Upper lobe of left lung (tissue), 6 donors: ENCODE measurements around the gene RGS7. TPM values are rescaled to one million over a fixed set of nuclear protein-coding genes. Genes with fewer than 3 reads are reported as not detected.
"Not testable (repeated sequence)": the region's sequence is repeated elsewhere in the genome, so short reads cannot be mapped to it uniquely, and the experiment has no call there.

Source experiments
- ATAC-seq, 2 donors: fragments of 200-7000 bp; cut with Tn5 transposase; one replicate each; pipeline ENCODE4 v1.9.1; 2022; ENCODE audit warnings: mild to moderate bottlenecking in 2 of 2, moderate library complexity in 2 of 2; ENCODE audit not compliant: low FRiP score in 2 of 2
- DNase-seq, 2 donors: peaks; one replicate each; pipeline ENCODE4 v3.0.0-alpha.2; 2019 to 2020
- H3K27ac ChIP-seq, 4 donors: fragments of 200-600 bp; sonication (generic); one replicate each; pipeline ENCODE4 v1.5.1; 2016 to 2019
- H3K27me3 ChIP-seq, 4 donors: fragments of 200-600 bp; sonication (generic); one replicate each; pipeline ENCODE4 v1.5.1; 2017 to 2019
- H3K36me3 ChIP-seq, 4 donors: fragments of 200-600 bp; sonication (generic); one replicate each; pipeline ENCODE4 v1.5.1; 2016 to 2019
- H3K4me1 ChIP-seq, 4 donors: fragments of 200-600 bp; sonication (generic); one replicate each; pipeline ENCODE4 v1.5.1; 2018 to 2019
- H3K4me3 ChIP-seq, 4 donors: fragments of 200-600 bp; sonication (generic); one replicate each; pipeline ENCODE4 v1.5.1; 2017 to 2019; ENCODE audit warnings: mild to moderate bottlenecking in 2 of 4, moderate library complexity in 1 of 4
- H3K9me3 ChIP-seq, 4 donors: fragments of 200-600 bp; sonication (generic); one replicate each; pipeline ENCODE4 v1.5.1; 2018 to 2019
- EP300 ChIP-seq, 4 donors: sonication (generic); formaldehyde crosslinking; IDR thresholded peaks; one replicate each; pipeline ENCODE4 v1.5.1; 2017; ENCODE audit warnings: antibody characterized with exemption in 4 of 4, control low read depth in 2 of 4
- POLR2A ChIP-seq, 4 donors: fragments of 450-650 bp; IDR thresholded peaks; one replicate each; pipeline ENCODE4 v1.5.1; 2016 to 2017; ENCODE audit warnings: antibody characterized with exemption in 4 of 4, mild to moderate bottlenecking in 2 of 4
- POLR2AphosphoS5 ChIP-seq, 2 donors: sonication (generic); formaldehyde crosslinking; IDR thresholded peaks; one replicate each; pipeline ENCODE4 v1.5.1; 2017; ENCODE audit warnings: antibody characterized with exemption in 2 of 2
- WGBS, 2 donors: methylation state at CpG; one replicate each; pipeline ENCODE4 v1.1.5; 2017 to 2018; 5-methylcytosine and 5-hydroxymethylcytosine counted together
- total RNA-seq, 6 donors: library from RNA; depleted of rRNA in 4 of 6; stranded (reverse); fragments of >200 nt in 4 of 6; gene quantifications; one replicate each; pipeline versions ENCODE4 v1.1.0 to v1.2.1, GENCODE V29; 2016 to 2021
- TF ChIP-seq, protein P1 (sequence below), 6 experiments: fragments of 450-650 bp in 4 of 6; fragments of 200-600 bp in 2 of 6; sonication (generic) in 2 of 6; IDR thresholded peaks; one replicate each; pipeline ENCODE4 v1.5.1; 2016 to 2019; ENCODE audit warnings: antibody characterized with exemption in 6 of 6
- donor health status: DM: no; HTN: no; CAD: no; lungs with moderate emphysema.
- donor health status: DM: no; HTN: yes; CAD: no; lungs with severe emphysema.

The RGS7 gene
- total RNA-seq, 6 donors from 2014 or later, result 0.15 TPM; not detected in 5

DNA sequence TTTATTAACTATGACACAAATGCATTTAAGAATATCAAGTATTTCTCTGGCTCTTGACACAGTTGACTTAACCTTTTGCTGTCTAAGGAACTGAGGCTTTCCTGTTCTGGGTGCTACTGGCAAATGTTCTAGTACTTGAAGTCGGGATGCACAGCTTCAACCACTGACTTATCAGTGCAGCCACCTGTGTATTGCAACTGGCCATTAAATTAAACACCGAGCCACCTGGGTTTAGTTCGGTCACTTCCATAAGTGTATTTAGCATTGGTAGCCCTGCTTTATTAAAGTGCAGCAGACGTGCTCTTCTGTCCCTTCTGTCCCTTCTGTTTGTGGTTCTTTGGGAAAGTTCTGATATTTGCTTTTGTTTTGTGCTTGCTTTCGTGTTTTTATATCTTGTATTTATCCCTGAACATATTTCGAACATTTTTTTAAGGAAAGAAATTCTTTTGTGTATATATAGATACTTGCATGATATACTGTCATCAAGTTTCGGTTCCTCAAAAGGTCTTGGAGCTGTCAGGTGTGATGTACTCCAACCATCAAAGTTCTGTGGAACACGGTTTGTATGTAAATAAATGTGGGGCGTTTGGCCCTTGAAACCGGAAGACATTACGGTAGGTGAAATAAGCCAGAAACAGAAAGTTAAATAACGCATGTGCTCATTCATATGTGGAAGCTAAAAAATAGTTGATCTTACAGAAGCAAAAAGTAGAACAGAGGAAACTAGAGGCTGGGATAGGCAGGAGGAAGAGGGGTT lies 447.1 kb downstream of the RGS7 start:
- no peak overlapping the region for H3K4me3 ChIP-seq
- H3K36me3 ChIP-seq, result no peaks in the 10 kb centered on the region
- no peak overlapping the region for H3K27ac ChIP-seq
- 76 to 78% methylated on average over 12 of the region's 12 CpGs for WGBS, 2 donors
- TF ChIP-seq POLR2AphosphoS5 (IDR thresholded peaks at IDR 0.05), result no peak
- TF ChIP-seq EP300 (IDR thresholded peaks at IDR 0.05), result no peak
- TF ChIP-seq, protein P1, sequence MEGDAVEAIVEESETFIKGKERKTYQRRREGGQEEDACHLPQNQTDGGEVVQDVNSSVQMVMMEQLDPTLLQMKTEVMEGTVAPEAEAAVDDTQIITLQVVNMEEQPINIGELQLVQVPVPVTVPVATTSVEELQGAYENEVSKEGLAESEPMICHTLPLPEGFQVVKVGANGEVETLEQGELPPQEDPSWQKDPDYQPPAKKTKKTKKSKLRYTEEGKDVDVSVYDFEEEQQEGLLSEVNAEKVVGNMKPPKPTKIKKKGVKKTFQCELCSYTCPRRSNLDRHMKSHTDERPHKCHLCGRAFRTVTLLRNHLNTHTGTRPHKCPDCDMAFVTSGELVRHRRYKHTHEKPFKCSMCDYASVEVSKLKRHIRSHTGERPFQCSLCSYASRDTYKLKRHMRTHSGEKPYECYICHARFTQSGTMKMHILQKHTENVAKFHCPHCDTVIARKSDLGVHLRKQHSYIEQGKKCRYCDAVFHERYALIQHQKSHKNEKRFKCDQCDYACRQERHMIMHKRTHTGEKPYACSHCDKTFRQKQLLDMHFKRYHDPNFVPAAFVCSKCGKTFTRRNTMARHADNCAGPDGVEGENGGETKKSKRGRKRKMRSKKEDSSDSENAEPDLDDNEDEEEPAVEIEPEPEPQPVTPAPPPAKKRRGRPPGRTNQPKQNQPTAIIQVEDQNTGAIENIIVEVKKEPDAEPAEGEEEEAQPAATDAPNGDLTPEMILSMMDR (IDR thresholded peaks at IDR 0.05), result no peak
- TF ChIP-seq POLR2A (IDR thresholded peaks at IDR 0.05), result no peak
- no peaks in the 10 kb centered on the region for H3K9me3 ChIP-seq
- no peaks in the 10 kb centered on the region for H3K27me3 ChIP-seq
- ATAC-seq (no peak), DNase-seq (no peak)
- no peaks in the 10 kb centered on the region for H3K4me1 ChIP-seq

DNA sequence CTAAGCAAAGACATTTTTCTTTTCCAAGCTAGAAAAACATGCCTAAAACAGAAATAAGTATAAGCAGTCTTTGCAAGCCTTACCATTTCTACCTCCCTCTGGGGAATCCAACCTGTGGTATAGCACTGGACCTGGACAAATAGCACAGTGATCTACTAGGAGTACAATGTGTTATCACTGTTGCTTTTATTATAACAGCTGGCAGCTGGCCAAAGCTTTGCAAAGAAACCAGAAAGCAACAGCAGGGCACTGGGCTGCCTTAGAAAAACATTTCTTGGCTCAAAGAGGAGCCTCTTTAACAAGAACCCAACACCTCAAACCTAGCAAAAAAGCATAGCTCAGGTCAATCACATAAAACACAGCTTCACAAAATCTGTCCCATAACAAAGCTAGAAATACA lies 450.5 kb downstream of the RGS7 start:
- Histone ChIP-seq H3K4me3 (no peak overlapping the region), H3K36me3 (no peaks in the 10 kb centered on the region), H3K9me3 (no peaks in the 10 kb centered on the region), H3K27ac (no peak overlapping the region), H3K27me3 (no peaks in the 10 kb centered on the region), H3K4me1 (no peaks in the 10 kb centered on the region)
- ATAC-seq, result no peak
- TF ChIP-seq EP300 (IDR thresholded peaks at IDR 0.05) (no peak), POLR2AphosphoS5 (IDR thresholded peaks at IDR 0.05) (no peak), POLR2A (IDR thresholded peaks at IDR 0.05) (no peak)
- TF ChIP-seq, protein P1 (IDR thresholded peaks at IDR 0.05), result no peak
- DNase-seq, result no peak

GRCh38 chr1:240905225-240905765 lies 451.7 kb downstream of the RGS7 start:
- no peak overlapping the region for H3K4me3 ChIP-seq
- no peaks in the 10 kb centered on the region for H3K27me3 ChIP-seq
- H3K27ac ChIP-seq, result no peak overlapping the region
- H3K4me1 ChIP-seq, result no peaks in the 10 kb centered on the region
- no peaks in the 10 kb centered on the region for H3K9me3 ChIP-seq
- no peaks in the 10 kb centered on the region for H3K36me3 ChIP-seq
- no peak for DNase-seq
- TF ChIP-seq POLR2AphosphoS5 (IDR thresholded peaks at IDR 0.05), result no peak
- no peak for TF ChIP-seq EP300 (IDR thresholded peaks at IDR 0.05)
- TF ChIP-seq, protein P1 (IDR thresholded peaks at IDR 0.05), result no peak
- no peak for TF ChIP-seq POLR2A (IDR thresholded peaks at IDR 0.05)
- WGBS, 2 donors, result 87 to 91% methylated on average over 6 of the region's 6 CpGs
- no peak for ATAC-seq

GRCh38 chr1:240895424-240895823 lies 461.6 kb downstream of the RGS7 start:
- ATAC-seq, H3K27me3 ChIP-seq, DNase-seq, H3K4me3 ChIP-seq, H3K27ac ChIP-seq, H3K4me1 ChIP-seq, H3K36me3 ChIP-seq, H3K9me3 ChIP-seq: not testable (repeated sequence)
- WGBS, 2 donors, result 91 to 99% methylated on average over 4 of the region's 4 CpGs

DNA sequence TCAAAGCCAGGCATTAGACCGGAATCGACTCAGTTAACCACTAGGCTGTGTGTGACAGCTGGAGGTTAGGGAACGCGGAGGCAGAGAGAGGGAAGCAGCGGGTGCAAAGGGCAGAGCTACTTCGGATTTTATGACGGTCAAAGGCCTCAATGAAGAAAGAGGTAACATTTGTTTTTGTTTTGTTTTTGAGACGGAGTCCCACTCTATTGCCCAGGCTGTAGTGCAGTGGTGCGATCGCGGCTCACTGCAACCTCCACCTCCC lies 468.3 kb downstream of the RGS7 start:
- no peaks in the 10 kb centered on the region for H3K9me3 ChIP-seq
- no peaks in the 10 kb centered on the region for H3K27me3 ChIP-seq
- H3K4me1 ChIP-seq, result no peaks in the 10 kb centered on the region
- WGBS, 2 donors, result 93% methylated on average over 11 of the region's 11 CpGs
- TF ChIP-seq POLR2A (IDR thresholded peaks at IDR 0.05) (no peak), EP300 (IDR thresholded peaks at IDR 0.05) (no peak), POLR2AphosphoS5 (IDR thresholded peaks at IDR 0.05) (no peak)
- TF ChIP-seq, protein P1 (IDR thresholded peaks at IDR 0.05), result no peak
- H3K4me3 ChIP-seq, result no peak overlapping the region
- DNase-seq (no peak), ATAC-seq (no peak)
- H3K27ac ChIP-seq, result no peak overlapping the region
- H3K36me3 ChIP-seq, result no peaks in the 10 kb centered on the region
